ENCODE results near the gene EEF2KMT.
"Not testable (repeated sequence)": the region's sequence is repeated elsewhere in the genome, so short reads cannot be mapped to it uniquely, and the experiment has no call there.

Gene EEF2KMT

DNA sequence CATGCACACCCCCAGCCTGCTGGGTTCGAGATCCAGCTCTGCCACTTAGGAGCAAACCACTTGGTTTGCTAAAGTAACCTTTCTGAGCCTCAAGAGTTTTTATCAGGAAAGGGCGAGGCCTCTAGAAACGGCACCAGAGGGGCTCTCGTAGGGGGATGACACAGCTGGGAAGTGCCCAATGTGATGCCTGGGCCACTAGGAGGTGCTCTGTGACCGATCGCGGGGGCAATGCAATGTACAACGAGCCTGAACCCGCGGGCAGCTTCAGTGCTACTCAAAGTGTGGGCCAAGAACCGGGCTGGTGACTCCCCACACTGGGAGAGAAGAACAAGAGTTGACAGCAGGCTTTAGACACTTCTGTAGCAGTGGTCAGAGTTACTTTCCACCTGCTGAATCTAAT, 41.2 kb downstream of the EEF2KMT start:
- TF ChIP-seq, protein P1, sequence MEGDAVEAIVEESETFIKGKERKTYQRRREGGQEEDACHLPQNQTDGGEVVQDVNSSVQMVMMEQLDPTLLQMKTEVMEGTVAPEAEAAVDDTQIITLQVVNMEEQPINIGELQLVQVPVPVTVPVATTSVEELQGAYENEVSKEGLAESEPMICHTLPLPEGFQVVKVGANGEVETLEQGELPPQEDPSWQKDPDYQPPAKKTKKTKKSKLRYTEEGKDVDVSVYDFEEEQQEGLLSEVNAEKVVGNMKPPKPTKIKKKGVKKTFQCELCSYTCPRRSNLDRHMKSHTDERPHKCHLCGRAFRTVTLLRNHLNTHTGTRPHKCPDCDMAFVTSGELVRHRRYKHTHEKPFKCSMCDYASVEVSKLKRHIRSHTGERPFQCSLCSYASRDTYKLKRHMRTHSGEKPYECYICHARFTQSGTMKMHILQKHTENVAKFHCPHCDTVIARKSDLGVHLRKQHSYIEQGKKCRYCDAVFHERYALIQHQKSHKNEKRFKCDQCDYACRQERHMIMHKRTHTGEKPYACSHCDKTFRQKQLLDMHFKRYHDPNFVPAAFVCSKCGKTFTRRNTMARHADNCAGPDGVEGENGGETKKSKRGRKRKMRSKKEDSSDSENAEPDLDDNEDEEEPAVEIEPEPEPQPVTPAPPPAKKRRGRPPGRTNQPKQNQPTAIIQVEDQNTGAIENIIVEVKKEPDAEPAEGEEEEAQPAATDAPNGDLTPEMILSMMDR (IDR thresholded peaks at IDR 0.05; ENCODE audit: insufficient read depth, missing control alignments) = peak; percentile 39
- DNase-seq (ENCODE audit: insufficient read length, low spot score) (no peak), FAIRE-seq (no peak)

DNA sequence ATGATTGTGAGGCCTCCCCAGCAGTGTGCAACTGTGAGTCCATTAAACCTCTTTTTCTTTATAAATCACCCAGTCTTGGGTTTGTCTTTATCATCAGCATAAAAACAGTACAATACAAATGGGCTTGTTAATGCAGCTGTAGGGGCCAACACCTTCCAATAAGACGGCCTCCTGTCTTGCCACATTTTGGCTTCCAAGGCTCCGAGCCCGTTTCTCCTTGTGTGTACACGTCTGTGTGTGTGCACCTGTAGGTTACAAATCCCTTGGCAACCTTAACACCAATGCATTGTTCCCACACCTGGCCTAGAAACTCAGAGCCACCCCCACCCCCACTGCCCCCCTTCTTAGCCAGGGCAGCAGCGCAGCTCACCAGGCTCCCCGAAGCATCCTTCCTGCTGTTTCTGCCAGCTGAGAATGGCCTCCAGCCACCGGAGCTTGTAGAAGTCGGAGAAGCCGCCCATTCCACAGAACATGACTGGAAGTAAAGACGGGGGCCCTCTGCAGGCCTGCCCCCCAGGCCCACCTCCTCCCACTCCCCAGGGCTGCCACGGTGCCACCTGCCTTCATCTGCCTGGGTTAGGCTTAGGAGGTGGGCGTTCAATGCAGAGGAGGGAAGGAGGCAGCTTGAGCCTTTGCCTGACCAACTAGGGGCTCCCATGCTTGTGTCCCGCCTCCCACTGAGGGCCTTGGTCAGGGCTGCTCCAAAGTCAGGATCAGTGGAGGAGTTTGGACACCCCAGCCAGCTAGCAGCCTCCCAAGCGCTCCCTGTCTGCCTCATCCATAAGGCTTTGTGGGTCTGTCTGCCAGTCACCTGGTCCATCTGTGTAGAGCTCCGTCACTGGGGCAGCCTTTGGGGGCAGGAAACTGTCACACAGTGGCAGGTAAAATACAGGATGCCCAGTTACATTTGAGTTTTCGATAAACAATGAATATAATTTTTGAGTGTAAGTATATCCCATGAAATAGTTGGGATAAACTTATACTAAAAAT, 42.4 kb downstream of the EEF2KMT start:
- FAIRE-seq = no peak

DNA sequence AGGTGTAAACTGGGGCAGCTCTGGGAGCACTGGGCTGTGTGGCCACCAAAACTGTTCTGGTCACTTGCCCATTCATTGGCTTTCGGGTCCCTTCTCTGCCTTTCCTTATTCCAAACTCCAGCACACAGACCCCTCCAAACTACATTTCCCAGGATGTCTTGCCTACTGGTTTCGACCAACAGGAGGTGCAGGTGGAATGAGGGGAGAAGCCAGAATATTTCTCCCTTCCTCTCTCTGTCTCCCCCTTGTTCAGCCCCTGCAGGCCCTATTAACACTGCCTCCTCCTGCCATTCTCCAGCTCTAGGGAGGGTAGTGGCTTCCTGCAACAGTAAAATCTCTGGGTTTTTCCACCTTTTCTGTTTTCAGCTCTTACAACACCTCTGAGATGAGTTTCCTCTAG, 50.7 kb downstream of the EEF2KMT start:
- FAIRE-seq (no peak), DNase-seq (ENCODE audit: insufficient read length, low spot score) (no peak)
- TF ChIP-seq, protein P1 (IDR thresholded peaks at IDR 0.05; ENCODE audit: insufficient read depth, missing control alignments) = no peak

More for the DNA sequence above, 42.4 kb downstream of the EEF2KMT start:
- TF ChIP-seq, protein P1 (IDR thresholded peaks at IDR 0.05; ENCODE audit: insufficient read depth, missing control alignments) = no peak
- no peak for DNase-seq (ENCODE audit: insufficient read length, low spot score)

DNA sequence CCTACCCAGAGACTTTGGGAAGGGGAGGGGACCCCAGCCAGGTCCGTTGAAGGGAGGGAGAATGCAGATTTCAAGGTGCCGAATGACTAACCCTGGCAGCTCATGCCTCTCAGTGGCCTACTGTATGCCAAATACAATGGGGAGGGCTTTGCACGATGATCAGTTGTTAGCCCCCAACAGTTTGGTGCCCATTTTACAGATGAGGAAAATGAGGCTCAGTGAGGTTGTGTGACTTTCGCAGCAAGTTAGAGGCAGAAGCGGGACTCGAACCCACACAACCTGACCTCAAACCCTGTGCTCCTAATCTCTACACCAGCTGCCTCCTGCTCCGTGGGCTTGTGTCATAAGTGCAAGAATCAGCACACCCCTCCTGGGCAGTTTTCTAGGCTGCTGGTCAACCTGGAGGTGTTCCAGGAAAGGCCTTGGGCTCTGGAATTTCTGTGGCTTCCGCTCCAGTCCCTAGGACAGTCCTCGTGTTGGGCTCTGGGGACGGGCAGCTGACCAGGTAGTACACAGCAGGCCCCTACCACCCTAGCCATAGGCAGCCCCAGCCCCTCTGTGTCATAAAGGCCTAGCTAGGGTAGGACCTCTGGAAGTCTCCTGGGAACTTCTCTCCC, 52.0 kb downstream of the EEF2KMT start:
- TF ChIP-seq, protein P1 (IDR thresholded peaks at IDR 0.05; ENCODE audit: insufficient read depth, missing control alignments) = no peak
- FAIRE-seq (no peak), DNase-seq (ENCODE audit: insufficient read length, low spot score) (no peak)

DNA sequence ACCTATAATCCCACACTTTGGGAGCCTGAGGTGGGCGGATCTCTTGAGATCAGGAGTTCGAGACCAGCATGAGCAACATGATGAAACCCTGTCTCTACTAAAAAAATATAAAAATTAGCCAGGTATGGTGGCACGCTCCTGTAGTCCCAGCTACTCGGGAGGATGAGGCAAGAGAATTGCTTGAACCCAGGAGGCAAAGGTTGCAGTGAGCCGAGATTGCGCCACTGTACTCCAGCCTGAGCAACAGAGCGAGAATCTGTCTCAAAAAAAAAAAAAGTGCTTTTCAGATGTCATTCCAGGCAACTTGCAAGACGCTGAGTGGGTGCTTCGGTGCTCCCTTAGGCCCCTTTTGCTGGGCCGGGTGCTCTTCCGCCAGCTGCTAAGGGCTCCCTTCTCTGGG, 53.0 kb downstream of the EEF2KMT start:
- DNase-seq (ENCODE audit: insufficient read length, low spot score); FAIRE-seq: not testable (repeated sequence)

DNA sequence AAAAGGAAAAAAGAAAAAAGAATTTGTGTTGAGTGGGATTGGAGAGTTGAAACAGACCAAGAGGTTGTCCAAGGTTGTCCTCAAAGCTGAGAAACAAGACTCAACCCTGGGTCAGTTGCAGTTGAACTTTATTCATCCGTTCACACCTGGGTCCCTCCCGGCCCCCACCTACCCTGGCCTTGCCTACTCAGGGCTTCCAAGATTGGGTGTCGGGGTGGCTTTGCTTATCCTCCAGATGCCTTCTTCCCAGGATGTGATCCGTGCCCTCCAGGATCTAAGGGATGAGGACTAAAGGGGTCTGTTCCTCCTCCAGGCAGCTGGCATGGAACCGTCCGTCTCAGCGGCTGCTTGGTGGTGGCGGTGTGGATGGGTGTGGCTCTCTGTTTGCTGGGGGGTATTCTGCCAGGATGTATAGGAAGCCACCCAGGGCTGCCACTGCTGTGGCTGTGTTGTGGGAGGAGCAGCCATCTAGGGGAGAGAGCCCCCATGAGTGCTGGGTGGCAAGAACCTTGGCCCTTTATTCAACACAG, 53.5 kb downstream of the EEF2KMT start:
- TF ChIP-seq, protein P1 (IDR thresholded peaks at IDR 0.05; ENCODE audit: insufficient read depth, missing control alignments) = no peak
- DNase-seq (ENCODE audit: insufficient read length, low spot score) = no peak
- FAIRE-seq = no peak

DNA sequence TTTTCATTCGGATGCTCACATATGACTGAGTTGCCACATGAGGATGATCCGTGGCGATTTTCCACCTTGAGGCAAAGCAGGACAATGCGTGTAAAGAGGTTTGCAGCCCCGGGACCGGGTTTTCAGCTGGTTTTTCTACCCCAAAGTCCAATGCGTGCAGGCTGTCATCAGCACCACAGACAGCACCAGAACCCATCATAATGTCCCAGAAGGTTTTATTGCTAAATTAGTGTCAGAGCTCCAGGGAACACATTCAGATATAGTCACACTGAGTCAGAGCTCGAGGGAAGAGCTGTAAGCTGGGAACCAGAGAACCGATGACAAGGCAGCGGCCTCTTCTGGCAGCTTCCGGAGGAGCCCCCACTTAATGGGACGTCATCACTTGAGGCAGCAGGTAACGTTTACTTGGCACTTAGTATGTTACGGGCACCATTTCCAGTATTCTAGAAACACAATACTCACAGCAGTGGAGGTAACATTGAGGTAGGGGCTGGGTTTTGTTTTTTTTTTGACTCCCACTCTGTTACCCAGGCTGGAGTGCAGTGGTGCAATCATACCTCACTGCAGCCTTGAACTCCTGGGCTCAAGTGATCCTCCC, 54.9 kb downstream of the EEF2KMT start:
- DNase-seq (ENCODE audit: insufficient read length, low spot score) (no peak), FAIRE-seq (no peak)
- TF ChIP-seq, protein P1 (IDR thresholded peaks at IDR 0.05; ENCODE audit: insufficient read depth, missing control alignments) = no peak

All from D721Med (cell line).